ENCODE data around the gene SLC22A8. TPM values are rescaled to one million over a fixed set of nuclear protein-coding genes. Genes with fewer than 3 reads are reported as not detected.
A peak's percentile ranks its signal among the peaks of the same experiment; 100 is the strongest.
"Not testable (repeated sequence)": the region's sequence is repeated elsewhere in the genome, so short reads cannot be mapped to it uniquely, and the experiment has no call there.

SLC22A8 gene, protein sequence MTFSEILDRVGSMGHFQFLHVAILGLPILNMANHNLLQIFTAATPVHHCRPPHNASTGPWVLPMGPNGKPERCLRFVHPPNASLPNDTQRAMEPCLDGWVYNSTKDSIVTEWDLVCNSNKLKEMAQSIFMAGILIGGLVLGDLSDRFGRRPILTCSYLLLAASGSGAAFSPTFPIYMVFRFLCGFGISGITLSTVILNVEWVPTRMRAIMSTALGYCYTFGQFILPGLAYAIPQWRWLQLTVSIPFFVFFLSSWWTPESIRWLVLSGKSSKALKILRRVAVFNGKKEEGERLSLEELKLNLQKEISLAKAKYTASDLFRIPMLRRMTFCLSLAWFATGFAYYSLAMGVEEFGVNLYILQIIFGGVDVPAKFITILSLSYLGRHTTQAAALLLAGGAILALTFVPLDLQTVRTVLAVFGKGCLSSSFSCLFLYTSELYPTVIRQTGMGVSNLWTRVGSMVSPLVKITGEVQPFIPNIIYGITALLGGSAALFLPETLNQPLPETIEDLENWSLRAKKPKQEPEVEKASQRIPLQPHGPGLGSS
- total RNA-seq (2014; rRNA removed; shearing (Covaris generic)) = not detected in 2 replicates

- no peak for DNase-seq (ENCODE audit: low spot score)
- in situ Hi-C loops (cut with HindIII; ENCODE audit: low sequenced_read_pairs) = no loop called here
Measured at GRCh38 chr11:63015521-63016215, at the start of gene SLC22A8. Gene SLC22A8, minus strand, starts transcription at chr11:63015841. Its CDS starts 883 bp downstream, at chr11:63014958.

DNA sequence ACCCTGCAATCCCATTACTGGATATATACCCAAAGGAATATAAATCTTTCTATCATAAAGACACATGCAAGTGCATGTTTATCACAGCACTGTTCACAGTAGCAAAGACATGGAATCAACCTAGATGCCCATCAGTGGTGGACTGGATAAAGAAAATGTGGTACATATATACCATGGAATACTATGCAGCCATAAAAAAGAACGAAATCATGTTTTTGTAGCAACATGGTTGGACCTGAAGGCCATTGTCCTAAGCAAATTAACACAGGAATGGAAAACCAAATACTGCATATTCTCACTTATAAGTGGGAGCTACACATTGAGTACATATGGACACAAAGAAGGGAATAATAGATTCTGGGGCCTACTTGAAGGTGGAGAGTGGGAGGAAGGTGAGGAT is 30.6 kb upstream of the SLC22A8 start:
- DNase-seq (ENCODE audit: low spot score); in situ Hi-C loops (cut with HindIII; ENCODE audit: low sequenced_read_pairs): not testable (repeated sequence)

- in situ Hi-C loops (cut with HindIII; ENCODE audit: low sequenced_read_pairs) = no loop called here
Measured at GRCh38 chr11:63042596-63042995, 27.0 kb upstream of the SLC22A8 start.

DNA sequence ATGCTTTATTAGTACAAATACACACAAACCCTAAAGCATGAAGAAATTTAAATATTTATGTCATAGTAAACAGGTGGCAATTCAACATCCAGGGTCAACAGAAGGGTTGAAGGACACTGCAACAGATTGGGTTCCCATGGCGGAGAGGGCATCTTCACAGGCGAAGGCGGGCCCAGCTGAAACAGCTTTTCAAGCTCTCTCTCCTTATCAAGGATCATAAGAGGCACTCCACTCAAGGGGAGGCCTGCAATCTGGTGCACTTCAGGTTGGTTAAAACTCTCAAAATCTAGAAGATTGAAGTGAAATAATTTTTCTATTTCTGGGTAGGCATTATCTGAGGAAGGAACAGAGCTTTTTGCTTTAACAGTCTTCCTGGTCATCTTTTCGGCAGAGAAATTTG is 16.8 kb upstream of the SLC22A8 start:
- no peak for DNase-seq (ENCODE audit: low spot score)
- in situ Hi-C loops (cut with HindIII; ENCODE audit: low sequenced_read_pairs) = no loop called here

More at GRCh38 chr11:63042596-63042995, 27.0 kb upstream of the SLC22A8 start:
- no peak for DNase-seq (ENCODE audit: low spot score)

DNA sequence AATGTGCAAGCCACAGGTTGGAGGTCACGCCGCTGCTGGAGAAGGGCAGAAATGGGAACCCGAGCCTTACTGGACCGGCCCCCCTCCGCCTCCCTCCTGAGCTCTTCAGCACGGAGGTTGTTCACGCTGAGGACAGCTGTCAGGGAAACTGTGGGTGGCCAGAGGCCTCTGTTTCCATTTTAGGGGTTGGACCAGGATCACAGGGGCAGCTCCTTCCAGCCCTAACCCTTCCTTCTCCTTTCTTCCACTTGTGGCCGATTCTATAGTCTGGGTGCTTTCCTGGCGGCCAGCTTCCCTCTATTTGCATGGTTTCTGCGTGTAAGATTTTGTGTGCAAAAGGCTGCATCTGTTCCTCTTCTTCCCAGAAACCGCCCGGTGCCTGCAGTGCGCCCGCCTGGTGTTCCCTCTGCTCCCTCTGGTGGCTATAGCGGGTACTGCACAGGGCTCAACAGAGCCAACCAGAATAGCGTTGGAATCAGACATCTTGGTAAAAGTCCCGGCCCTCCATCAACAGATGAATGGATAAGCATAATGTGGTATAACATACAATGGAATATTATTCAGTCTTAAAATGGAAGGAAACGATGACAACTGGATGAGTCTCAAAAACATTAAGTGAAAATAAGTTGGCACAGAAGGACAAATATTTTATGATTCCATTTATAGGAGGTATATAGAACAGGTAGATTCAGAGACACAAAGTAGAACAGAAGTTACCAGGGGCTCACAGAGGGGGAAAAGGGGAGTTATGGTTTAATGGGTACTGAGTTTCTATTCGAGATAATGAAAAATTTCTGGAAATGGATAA is 8.4 kb upstream of the SLC22A8 start:
- DNase-seq (ENCODE audit: low spot score) = peak; percentile 88
- in situ Hi-C loops (cut with HindIII; ENCODE audit: low sequenced_read_pairs) = no loop called here

DNA sequence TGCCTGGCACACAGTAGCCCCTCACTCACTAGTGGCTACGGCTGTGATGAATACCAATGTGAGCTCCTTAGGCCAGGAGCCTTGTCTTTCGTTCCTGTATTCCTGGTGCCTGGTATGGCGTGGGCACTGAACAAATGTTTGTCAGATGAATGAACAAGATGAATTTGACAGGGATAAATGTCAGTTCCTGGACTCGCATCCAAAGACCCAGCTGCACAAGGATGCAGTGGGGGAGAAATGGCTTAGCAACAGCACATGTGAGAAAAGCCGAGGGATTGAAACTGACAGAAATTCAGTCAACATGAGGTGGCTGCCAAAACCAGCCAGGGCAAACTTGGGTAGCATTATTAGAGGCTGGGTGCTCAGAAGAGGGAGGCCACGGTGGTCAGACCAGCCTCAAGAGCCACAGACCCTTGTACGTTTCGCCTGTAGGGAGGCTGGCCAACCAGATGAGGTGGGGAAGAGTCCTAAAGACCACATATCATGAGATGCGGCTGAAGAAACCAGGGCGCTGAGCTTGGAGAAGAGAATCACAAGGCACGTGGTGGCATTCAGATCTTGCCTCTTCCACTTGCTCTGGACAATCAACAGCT is 7.7 kb upstream of the SLC22A8 start:
- peak; percentile 25 for DNase-seq (ENCODE audit: low spot score)
- in situ Hi-C loops (cut with HindIII; ENCODE audit: low sequenced_read_pairs) = no loop called here

DNA sequence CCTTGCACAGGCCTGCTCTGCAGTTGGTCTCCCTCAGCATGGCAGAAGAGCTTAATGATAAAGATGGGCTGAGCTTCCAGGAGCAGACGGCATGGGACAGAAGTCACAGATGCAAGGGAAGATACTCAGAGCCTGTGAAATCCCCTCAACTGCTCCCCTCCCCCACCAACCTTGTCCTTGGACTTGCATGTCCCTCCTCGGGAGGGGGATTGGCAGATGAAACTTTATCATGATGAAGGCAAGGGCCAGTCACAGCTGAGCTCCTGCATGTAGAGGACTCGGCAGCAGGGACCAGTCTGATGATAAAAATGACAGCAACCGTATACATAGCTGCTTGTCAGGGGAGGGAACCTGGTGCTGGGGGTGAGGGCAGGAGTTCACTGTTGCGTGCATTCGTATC is 6.8 kb upstream of the SLC22A8 start:
- no peak for DNase-seq (ENCODE audit: low spot score)
- in situ Hi-C loops (cut with HindIII; ENCODE audit: low sequenced_read_pairs) = no loop called here

- peak; percentile 77 for DNase-seq (ENCODE audit: low spot score)
- in situ Hi-C loops (cut with HindIII; ENCODE audit: low sequenced_read_pairs) = no loop called here
Measured at GRCh38 chr11:63020671-63021291, 5.1 kb upstream of the SLC22A8 start.

GRCh38 chr11:63019506-63019905 is 3.9 kb upstream of the SLC22A8 start:
- DNase-seq (ENCODE audit: low spot score) = no peak
- in situ Hi-C loops (cut with HindIII; ENCODE audit: low sequenced_read_pairs) = no loop called here

GRCh38 chr11:63017306-63017974 is 1.8 kb upstream of the SLC22A8 start:
- DNase-seq (ENCODE audit: low spot score) = peak; percentile 49
- in situ Hi-C loops (cut with HindIII; ENCODE audit: low sequenced_read_pairs) = no loop called here

GRCh38 chr11:63014408-63015055 is 1.1 kb downstream of the SLC22A8 start:
- in situ Hi-C loops (cut with HindIII; ENCODE audit: low sequenced_read_pairs) = no loop called here
- DNase-seq (ENCODE audit: low spot score) = no peak

DNA sequence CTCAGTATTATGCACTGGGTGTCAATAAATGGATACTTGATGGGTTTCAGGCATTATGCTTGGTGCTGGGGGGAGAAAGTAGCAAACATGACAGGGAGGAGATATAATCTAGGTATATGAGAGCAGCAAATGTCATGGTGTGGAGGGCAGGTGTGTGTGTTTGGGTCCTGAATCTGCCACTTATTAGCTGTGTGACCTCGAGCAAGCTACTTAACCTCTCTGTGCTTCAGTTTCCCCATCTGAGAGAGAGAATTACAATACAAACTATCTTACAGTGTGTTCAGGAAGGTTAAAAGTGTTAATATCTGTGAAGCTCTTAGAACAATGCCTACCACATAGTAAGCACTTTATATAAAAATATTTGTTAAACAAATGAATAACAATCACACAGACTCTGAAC is 2.8 kb downstream of the SLC22A8 start:
- DNase-seq (ENCODE audit: low spot score) = no peak
- in situ Hi-C loops (cut with HindIII; ENCODE audit: low sequenced_read_pairs) = no loop called here

DNA sequence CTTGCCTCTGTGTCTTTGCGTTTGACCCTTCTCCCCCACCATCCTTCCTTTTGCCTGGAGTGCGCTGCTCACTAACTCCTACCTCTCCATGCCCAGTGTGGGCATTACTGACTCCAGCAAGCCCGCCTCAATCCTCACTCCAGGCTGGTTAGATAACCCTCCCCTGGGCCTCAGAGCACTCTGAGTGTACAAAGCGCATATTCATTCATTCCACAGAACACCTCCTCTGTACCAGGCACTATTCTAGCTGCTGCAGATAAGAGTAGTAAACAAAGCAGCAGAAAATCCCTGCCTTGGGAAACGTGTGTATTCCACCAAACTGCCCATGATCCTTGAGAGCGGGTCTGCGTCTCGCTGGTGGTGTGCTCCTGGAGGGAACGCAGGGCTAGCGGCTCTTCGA is 3.2 kb downstream of the SLC22A8 start:
- in situ Hi-C loops (cut with HindIII; ENCODE audit: low sequenced_read_pairs) = no loop called here
- no peak for DNase-seq (ENCODE audit: low spot score)

- in situ Hi-C loops (cut with HindIII; ENCODE audit: low sequenced_read_pairs) = no loop called here
- DNase-seq (ENCODE audit: low spot score) = no peak
Measured at GRCh38 chr11:63010934-63011439, 4.7 kb downstream of the SLC22A8 start.

GRCh38 chr11:63007920-63008319 is 7.7 kb downstream of the SLC22A8 start:
- DNase-seq (ENCODE audit: low spot score) = no peak
- in situ Hi-C loops (cut with HindIII; ENCODE audit: low sequenced_read_pairs) = loop anchor here (5.0 kb wide), 1 partner anchor 86 kb away; the partner anchor contains the start of gene CHRM1

DNA sequence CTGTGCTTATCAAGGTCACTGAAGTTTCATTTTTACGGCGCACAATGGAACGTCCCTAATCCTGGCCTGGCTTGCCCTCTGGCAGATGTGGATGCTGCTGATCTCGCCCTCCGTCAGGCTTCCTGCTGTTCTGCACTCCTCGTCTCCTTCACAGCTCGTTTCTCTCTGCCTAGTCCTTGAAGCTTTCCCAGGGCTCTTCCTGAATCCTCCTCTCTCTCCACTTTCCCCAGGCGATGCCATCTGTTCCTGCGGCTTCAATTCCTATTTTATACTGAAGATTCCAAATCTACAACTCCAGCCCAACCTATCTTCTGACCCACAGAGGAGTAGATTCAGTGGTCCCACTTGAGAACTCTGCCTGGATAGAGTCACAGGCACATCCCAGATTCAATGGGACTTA is 14.2 kb downstream of the SLC22A8 start:
- DNase-seq (ENCODE audit: low spot score) = peak; percentile 27
- in situ Hi-C loops (cut with HindIII; ENCODE audit: low sequenced_read_pairs) = no loop called here

- DNase-seq (ENCODE audit: low spot score) = no peak
- in situ Hi-C loops (cut with HindIII; ENCODE audit: low sequenced_read_pairs) = no loop called here
Measured at GRCh38 chr11:62999649-63000048, 16.0 kb downstream of the SLC22A8 start.

All from G401 (cell line).